H1 (cell line): ENCODE measurements around the gene TIE1. TPM values are rescaled to one million over a fixed set of nuclear protein-coding genes. Genes with fewer than 3 reads are reported as not detected.

Experiments
- polyA plus RNA-seq, 7 experiments: library from polyadenylated mRNA; depleted of rRNA in 3 of 7; stranded (reverse) in 5 of 7; unstranded in 2 of 7; fragments of >200 nt in 5 of 7; fragments of 200-250 nt in 2 of 7; gene quantifications; 1 replicate in 5 of 7; 2 replicates in 1 of 7; 4 replicates in 1 of 7; pipeline versions ENCODE4 v1.2.1 to v1.2.3, GENCODE V29; 2011 to 2013; ENCODE audit warnings: missing spikeins in 2 of 7, mixed read lengths in 2 of 7
- total RNA-seq: library from RNA; stranded (reverse); fragmentation: NEBNext Ultra II Directional; extraction: Animal tissue kit (Norgen Biotek cat#: 25700); gene quantifications from 2 replicates; pipeline ENCODE4 v1.2.1, GENCODE V29; 2021
- TF ChIP-seq, protein P1 (sequence below): fragments of 300-600 bp; sonication (generic); IDR thresholded peaks from 2 replicates; pipeline ENCODE4 v1.7.1; 2012; ENCODE audit warnings: low read length, moderate library complexity, mild to moderate bottlenecking, inconsistent platforms; ENCODE audit not compliant: insufficient replicate concordance

TIE1 gene
- total and polyA plus RNA-seq, 2 of the 8 experiments (the other 6 are each of a cell fraction or from before 2014, with no cell fraction given) = 0.74 to 2.2 TPM

- TF ChIP-seq, protein P1, sequence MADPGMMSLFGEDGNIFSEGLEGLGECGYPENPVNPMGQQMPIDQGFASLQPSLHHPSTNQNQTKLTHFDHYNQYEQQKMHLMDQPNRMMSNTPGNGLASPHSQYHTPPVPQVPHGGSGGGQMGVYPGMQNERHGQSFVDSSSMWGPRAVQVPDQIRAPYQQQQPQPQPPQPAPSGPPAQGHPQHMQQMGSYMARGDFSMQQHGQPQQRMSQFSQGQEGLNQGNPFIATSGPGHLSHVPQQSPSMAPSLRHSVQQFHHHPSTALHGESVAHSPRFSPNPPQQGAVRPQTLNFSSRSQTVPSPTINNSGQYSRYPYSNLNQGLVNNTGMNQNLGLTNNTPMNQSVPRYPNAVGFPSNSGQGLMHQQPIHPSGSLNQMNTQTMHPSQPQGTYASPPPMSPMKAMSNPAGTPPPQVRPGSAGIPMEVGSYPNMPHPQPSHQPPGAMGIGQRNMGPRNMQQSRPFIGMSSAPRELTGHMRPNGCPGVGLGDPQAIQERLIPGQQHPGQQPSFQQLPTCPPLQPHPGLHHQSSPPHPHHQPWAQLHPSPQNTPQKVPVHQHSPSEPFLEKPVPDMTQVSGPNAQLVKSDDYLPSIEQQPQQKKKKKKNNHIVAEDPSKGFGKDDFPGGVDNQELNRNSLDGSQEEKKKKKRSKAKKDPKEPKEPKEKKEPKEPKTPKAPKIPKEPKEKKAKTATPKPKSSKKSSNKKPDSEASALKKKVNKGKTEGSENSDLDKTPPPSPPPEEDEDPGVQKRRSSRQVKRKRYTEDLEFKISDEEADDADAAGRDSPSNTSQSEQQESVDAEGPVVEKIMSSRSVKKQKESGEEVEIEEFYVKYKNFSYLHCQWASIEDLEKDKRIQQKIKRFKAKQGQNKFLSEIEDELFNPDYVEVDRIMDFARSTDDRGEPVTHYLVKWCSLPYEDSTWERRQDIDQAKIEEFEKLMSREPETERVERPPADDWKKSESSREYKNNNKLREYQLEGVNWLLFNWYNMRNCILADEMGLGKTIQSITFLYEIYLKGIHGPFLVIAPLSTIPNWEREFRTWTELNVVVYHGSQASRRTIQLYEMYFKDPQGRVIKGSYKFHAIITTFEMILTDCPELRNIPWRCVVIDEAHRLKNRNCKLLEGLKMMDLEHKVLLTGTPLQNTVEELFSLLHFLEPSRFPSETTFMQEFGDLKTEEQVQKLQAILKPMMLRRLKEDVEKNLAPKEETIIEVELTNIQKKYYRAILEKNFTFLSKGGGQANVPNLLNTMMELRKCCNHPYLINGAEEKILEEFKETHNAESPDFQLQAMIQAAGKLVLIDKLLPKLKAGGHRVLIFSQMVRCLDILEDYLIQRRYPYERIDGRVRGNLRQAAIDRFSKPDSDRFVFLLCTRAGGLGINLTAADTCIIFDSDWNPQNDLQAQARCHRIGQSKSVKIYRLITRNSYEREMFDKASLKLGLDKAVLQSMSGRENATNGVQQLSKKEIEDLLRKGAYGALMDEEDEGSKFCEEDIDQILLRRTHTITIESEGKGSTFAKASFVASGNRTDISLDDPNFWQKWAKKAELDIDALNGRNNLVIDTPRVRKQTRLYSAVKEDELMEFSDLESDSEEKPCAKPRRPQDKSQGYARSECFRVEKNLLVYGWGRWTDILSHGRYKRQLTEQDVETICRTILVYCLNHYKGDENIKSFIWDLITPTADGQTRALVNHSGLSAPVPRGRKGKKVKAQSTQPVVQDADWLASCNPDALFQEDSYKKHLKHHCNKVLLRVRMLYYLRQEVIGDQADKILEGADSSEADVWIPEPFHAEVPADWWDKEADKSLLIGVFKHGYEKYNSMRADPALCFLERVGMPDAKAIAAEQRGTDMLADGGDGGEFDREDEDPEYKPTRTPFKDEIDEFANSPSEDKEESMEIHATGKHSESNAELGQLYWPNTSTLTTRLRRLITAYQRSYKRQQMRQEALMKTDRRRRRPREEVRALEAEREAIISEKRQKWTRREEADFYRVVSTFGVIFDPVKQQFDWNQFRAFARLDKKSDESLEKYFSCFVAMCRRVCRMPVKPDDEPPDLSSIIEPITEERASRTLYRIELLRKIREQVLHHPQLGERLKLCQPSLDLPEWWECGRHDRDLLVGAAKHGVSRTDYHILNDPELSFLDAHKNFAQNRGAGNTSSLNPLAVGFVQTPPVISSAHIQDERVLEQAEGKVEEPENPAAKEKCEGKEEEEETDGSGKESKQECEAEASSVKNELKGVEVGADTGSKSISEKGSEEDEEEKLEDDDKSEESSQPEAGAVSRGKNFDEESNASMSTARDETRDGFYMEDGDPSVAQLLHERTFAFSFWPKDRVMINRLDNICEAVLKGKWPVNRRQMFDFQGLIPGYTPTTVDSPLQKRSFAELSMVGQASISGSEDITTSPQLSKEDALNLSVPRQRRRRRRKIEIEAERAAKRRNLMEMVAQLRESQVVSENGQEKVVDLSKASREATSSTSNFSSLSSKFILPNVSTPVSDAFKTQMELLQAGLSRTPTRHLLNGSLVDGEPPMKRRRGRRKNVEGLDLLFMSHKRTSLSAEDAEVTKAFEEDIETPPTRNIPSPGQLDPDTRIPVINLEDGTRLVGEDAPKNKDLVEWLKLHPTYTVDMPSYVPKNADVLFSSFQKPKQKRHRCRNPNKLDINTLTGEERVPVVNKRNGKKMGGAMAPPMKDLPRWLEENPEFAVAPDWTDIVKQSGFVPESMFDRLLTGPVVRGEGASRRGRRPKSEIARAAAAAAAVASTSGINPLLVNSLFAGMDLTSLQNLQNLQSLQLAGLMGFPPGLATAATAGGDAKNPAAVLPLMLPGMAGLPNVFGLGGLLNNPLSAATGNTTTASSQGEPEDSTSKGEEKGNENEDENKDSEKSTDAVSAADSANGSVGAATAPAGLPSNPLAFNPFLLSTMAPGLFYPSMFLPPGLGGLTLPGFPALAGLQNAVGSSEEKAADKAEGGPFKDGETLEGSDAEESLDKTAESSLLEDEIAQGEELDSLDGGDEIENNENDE = no peak
Measured at GRCh38 chr1:43279666-43280065, 21.1 kb upstream of the TIE1 start (continued).
